GM23248 (cell line): ENCODE data around the gene RAMP3.

Source experiments
- EZH2 ChIP-seq: fragments of 200-600 bp; sonication (generic); IDR thresholded peaks from 2 replicates; pipeline ENCODE4 v1.6.1; 2018; ENCODE audit warnings: antibody characterized with exemption, mild to moderate bottlenecking; ENCODE audit not compliant: insufficient read depth, poor library complexity, severe bottlenecking
- EZH2phosphoT487 ChIP-seq: fragments of 200-600 bp; sonication (generic); IDR thresholded peaks from 2 replicates; pipeline ENCODE4 v1.6.1; 2018; ENCODE audit warnings: antibody characterized with exemption, moderate library complexity, mild to moderate bottlenecking, low read depth; ENCODE audit not compliant: insufficient read depth

DNA sequence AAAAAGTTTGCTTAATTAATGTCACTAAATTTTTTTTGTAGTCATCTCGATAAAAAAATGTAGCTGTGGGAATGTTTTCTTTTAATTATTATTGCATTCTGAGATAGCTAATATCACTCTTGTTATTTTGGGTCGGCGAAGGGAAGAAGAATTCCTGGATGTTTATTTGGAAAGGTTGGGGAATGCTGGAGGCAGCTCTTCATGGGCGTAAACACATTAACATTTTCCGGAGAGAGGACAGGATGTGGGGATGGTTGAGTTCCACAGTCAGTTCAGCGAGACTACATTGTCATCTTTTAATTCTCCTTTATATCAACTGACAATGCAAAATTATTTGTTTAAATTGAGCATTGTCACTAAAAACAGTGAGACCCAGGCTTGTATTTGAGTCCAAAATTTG, 72.5 kb downstream of the RAMP3 start:
- TF ChIP-seq EZH2 = no peak
- TF ChIP-seq EZH2phosphoT487 = no peak
